ENCODE results near the gene GRK3.

DNA sequence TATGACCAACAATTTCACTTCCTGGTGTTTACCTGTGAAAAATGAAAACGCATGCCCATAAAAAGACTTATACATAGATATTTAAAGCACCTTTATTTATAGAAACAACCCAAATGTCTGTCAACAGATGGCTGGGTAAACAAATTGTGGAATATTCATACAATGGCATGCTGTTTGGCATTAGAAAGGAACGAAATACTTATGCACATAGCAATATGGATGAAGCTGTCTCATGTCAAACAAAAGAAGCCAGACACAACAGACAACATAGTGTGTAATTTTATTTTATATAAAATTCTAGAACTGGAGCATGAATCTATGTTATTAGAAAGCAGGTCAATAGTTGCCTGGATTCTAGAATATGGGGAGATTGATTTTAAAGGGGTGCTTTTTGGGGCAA is 38.0 kb downstream of the GRK3 start:
- TF ChIP-seq FOS (IDR thresholded peaks at IDR 0.05; ENCODE audit: borderline replicate concordance, extremely low read depth, insufficient read length), result no peak
- TF ChIP-seq POLR2A (IDR thresholded peaks at IDR 0.05; ENCODE audit: low read depth, low read length), result no peak
- TF ChIP-seq, protein P1, sequence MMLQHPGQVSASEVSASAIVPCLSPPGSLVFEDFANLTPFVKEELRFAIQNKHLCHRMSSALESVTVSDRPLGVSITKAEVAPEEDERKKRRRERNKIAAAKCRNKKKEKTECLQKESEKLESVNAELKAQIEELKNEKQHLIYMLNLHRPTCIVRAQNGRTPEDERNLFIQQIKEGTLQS (IDR thresholded peaks at IDR 0.05; ENCODE audit: borderline replicate concordance, extremely low read depth, low read depth, low read length), result no peak
- no peak for TF ChIP-seq BHLHE40 (IDR thresholded peaks at IDR 0.05; ENCODE audit: borderline replicate concordance in 1 of 2, low read depth in 2 of 2, low read length in 1 of 2)
- TF ChIP-seq, protein P2, sequence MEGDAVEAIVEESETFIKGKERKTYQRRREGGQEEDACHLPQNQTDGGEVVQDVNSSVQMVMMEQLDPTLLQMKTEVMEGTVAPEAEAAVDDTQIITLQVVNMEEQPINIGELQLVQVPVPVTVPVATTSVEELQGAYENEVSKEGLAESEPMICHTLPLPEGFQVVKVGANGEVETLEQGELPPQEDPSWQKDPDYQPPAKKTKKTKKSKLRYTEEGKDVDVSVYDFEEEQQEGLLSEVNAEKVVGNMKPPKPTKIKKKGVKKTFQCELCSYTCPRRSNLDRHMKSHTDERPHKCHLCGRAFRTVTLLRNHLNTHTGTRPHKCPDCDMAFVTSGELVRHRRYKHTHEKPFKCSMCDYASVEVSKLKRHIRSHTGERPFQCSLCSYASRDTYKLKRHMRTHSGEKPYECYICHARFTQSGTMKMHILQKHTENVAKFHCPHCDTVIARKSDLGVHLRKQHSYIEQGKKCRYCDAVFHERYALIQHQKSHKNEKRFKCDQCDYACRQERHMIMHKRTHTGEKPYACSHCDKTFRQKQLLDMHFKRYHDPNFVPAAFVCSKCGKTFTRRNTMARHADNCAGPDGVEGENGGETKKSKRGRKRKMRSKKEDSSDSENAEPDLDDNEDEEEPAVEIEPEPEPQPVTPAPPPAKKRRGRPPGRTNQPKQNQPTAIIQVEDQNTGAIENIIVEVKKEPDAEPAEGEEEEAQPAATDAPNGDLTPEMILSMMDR (IDR thresholded peaks at IDR 0.05 in 2 of 3, conservative IDR thresholded peaks at IDR 0.05 in 1 of 3; ENCODE audit: control insufficient read depth in 2 of 3, extremely low read depth in 1 of 3, insufficient read depth in 1 of 3, low read depth in 3 of 3, low read length in 3 of 3), result no peak
- no peak for TF ChIP-seq HDAC2 (IDR thresholded peaks at IDR 0.05)
- no peak for TF ChIP-seq NRF1 (conservative IDR thresholded peaks at IDR 0.05; ENCODE audit: low read depth, low read length)

All from GM12878 (cell line).